ENCODE data around the gene ITPK1.

- no peak for TF ChIP-seq EP300 (IDR thresholded peaks at IDR 0.05)
- no peak for TF ChIP-seq CTCF (IDR thresholded peaks at IDR 0.05)
- TF ChIP-seq POLR2AphosphoS5 (IDR thresholded peaks at IDR 0.05) = no peak
Observed at GRCh38 chr14:93142854-93143652, 27.3 kb upstream of the ITPK1 start.

All from esophagus muscularis mucosa (tissue), 4 donors.